Measurements from ENCODE around the gene WNK2. TPM values are rescaled to one million over a fixed set of nuclear protein-coding genes. Genes with fewer than 3 reads are reported as not detected.

Gene WNK2
- total and polyA plus RNA-seq, 2 of the 4 experiments (the other 2 are of a cell fraction) = not detected

GRCh38 chr9:93257808-93258331 lies 73.9 kb downstream of the WNK2 start:
- Histone ChIP-seq H3K4me3 (ENCODE audit: insufficient read depth, low read depth, low read length) (no peak overlapping the region), H3K56ac (ENCODE audit: extremely low read depth, insufficient read depth, low read length) (no peak overlapping the region), H2AK5ac (ENCODE audit: low read depth, low read length) (no peak overlapping the region), H2BK20ac (ENCODE audit: low read depth, low read length) (no peak overlapping the region), H3K4me1 (ENCODE audit: control insufficient read depth, insufficient read depth, low read length) (no peaks in the 10 kb centered on the region), H3K79me1 (ENCODE audit: low read depth in 1 of 2, low read length in 2 of 2) (no peaks in the 10 kb centered on the region), H3K9ac (ENCODE audit: low read depth, low read length) (no peak overlapping the region), H2AFZ (replicated peaks; ENCODE audit: low read length, poor library complexity) (no peak overlapping the region), H3K27ac (ENCODE audit: insufficient read depth, low read length) (no peak overlapping the region), H2BK15ac (ENCODE audit: low read depth, low read length) (no peak overlapping the region), H2BK5ac (ENCODE audit: low read depth, low read length, poor library complexity, severe bottlenecking) (no peak overlapping the region), H4K5ac (ENCODE audit: low read depth, low read length) (no peak overlapping the region), H3K23ac (ENCODE audit: low read depth, low read length) (no peak overlapping the region), H4K20me1 (ENCODE audit: insufficient read depth, low read length) (no peaks in the 10 kb centered on the region), H4K8ac (ENCODE audit: low read depth in 2 of 2, low read length in 2 of 2) (no peak overlapping the region), H3K36me3 (ENCODE audit: control insufficient read depth, insufficient read depth, low read length) (no peaks in the 10 kb centered on the region), H3K27me3 (ENCODE audit: control insufficient read depth, insufficient read depth, low read length) (no peaks in the 10 kb centered on the region; the same call in 1 of the 2 replicates), H4K91ac (ENCODE audit: insufficient read depth, low read depth, low read length) (no peak overlapping the region), H3K9me1 (ENCODE audit: insufficient read depth, low read length) (no peaks in the 10 kb centered on the region), H3K18ac (ENCODE audit: low read depth, low read length) (no peak overlapping the region), H3K9me3 (ENCODE audit: control insufficient read depth, insufficient read depth, low read length) (no peaks in the 10 kb centered on the region), H3K14ac (replicated peaks; ENCODE audit: low read depth, low read length) (no peak overlapping the region), H2BK120ac (ENCODE audit: low read depth, low read length) (no peak overlapping the region), H2AK9ac (replicated peaks; ENCODE audit: low read depth, low read length, poor library complexity) (no peak overlapping the region), H3K4me2 (ENCODE audit: low read depth, low read length) (no peak overlapping the region), H3K4ac (ENCODE audit: low read depth, low read length) (no peak overlapping the region)
- dilution Hi-C loops (cut with HindIII; ENCODE audit: low sequenced_read_pairs, unreplicated experiment) (no loop called here), intact Hi-C loops (cut with micrococcal nuclease) (no loop called here), in situ Hi-C loops (cut with MboI; ENCODE audit: low sequenced_read_pairs) (no loop called here)
- 54% methylated on average over 6 of the region's 12 CpGs; no CpG with 5 or more reads in 1 of the 2 experiments for WGBS, 2 experiments (ENCODE audit: extremely low coverage in 2 of 2, insufficient read length in 1 of 2)
- POLR2A ChIA-PET (ENCODE audit: unreplicated experiment) = no interaction called here
- CTCF ChIA-PET = no interaction called here
- no peak for TF ChIP-seq FOS (IDR thresholded peaks at IDR 0.05; ENCODE audit: low read depth, low read length)
- no peak for TF ChIP-seq MAZ (IDR thresholded peaks at IDR 0.05; ENCODE audit: borderline replicate concordance, low read depth, low read length)
- no peak for TF ChIP-seq RAD21 (IDR thresholded peaks at IDR 0.05; ENCODE audit: low read length)
- no peak for TF ChIP-seq NFE2L2 (IDR thresholded peaks at IDR 0.05; ENCODE audit: low read depth, low read length)
- TF ChIP-seq CEBPB (IDR thresholded peaks at IDR 0.05; ENCODE audit: low read depth, low read length) = no peak
- TF ChIP-seq SMC3 (IDR thresholded peaks at IDR 0.05; ENCODE audit: low read depth, low read length) = no peak
- no peak for TF ChIP-seq MAFK (IDR thresholded peaks at IDR 0.05; ENCODE audit: low read depth, low read length)
- TF ChIP-seq MXI1 (IDR thresholded peaks at IDR 0.05; ENCODE audit: borderline replicate concordance, low read depth, low read length) = no peak
- ATAC-seq (ENCODE audit: low read depth) = no peak
- no TSS peak for BruUV-seq (replicated peaks)
- DNase-seq = no peak

All from IMR-90 (cell line).